GM19023 (cell line): ENCODE data around the gene VGLL3.

Source experiments
- ATAC-seq: cut with Tn5 transposase; IDR thresholded peaks from one replicate; pipeline ENCODE4 v1.9.1; 2021; ENCODE audit warnings: mild to moderate bottlenecking, moderate library complexity; ENCODE audit not compliant: unreplicated experiment

The VGLL3 gene

DNA sequence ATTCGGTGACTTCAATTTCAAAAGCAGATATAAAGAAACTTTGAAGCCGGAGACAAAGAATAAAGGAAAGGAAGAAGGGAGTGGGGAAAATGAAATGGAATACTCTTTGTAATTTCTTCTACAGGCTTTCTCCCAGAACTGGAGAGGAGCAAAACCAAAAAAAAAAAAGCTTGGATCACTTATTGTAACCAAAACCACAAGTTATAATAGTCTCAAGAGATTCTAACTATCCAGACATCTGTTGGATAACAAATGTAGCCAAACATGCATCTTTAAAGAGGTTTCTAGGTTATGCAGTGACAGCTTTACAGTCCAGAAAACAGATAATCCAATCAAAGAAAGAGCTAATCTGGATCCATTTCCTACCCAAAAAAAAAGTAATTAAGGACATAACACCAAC lies 36.2 kb downstream of the VGLL3 start:
- no peak for ATAC-seq

DNA sequence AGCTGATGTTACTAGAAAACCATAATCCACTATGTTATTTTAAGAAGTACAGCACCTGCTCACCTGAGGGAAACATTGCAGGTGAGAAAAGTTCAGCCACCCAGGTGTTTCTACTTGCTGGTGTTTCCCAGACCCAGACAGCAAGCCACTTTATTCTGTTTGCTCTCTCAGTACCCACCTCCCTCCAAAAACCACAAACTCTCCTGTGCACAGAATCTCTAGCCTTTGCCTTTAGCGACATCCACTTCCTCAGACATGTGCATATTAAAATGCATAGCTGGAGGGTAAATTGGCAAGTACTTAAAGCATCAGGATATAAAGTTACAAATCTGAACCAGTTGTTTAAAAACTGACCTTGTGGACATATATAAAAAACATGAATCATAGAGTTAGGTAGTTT lies 36.7 kb downstream of the VGLL3 start:
- no peak for ATAC-seq

DNA sequence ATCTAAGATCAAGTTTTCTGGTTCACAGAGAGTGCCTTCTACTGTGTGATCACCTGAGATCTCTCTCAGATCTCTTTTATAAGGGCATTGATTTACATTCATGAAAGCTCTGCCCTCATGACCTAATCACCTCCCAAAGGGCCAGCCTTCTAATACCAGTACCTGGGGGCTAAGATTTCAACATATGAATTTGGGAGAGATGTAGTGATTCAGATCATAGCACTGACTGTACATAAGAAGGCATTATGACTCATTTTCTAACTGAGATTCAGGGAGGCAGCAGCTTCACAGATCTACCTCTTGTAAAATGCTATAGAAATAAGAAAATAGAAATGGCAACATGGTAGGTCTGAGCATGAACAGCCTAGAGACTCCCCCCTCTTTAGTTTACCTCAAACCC lies 39.6 kb downstream of the VGLL3 start:
- ATAC-seq, result no peak

DNA sequence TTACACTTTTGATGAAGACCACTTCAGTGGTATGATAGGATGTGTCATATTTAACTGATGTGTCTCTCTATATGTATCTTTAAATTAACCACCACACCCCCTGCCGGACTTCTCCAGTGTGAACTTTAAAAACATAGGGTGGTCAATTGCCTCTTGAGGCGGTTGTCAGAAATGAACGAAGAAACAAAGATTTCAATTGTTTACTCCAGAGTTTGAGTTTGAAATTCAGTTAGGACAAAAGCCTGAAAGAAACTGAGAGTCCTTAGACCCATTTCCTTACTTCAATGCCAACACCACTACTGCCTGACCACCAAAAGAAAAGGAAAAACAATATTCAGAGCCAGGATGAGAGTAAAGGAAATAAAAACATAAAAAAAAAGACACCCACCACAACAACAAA lies 40.2 kb downstream of the VGLL3 start:
- no peak for ATAC-seq

GRCh38 chr3:86949850-86950249 lies 41.1 kb downstream of the VGLL3 start:
- ATAC-seq, result no peak

DNA sequence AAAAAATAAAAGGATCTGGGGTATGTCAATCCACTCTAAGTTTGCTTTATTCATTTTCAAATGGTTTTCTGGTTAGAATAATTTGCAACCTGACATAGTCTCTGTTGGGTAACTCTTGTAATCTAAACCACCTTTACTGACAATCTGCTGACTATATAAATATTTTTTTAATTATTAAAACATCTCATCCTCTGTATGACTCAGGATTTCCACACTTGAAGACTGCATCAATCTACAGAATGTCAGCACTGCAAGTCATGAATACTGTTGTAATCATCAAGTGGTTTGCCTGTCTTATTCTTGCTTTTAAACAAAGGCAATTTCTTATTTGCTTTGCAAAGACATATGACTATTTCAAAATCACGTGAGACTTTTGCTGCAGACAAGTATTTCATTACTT lies 42.1 kb downstream of the VGLL3 start:
- no peak for ATAC-seq

DNA sequence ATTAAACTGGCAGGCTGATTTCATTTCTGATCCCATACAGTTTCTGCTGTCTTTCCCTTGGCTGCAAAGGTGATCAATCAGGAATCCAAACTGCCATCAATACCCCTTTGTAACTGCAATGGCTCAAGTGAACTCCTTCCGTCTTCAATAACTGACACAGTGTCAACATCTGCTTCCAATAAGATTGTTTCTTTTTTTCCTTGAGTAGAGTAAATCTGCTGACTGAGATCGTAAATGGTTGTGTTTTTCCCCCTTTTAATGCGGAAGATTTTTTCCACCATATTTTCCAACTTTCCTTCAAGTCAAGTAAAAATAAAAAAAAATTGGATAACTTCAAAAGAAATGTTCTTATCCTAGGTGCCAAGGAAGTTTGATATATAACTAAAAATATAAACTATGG lies 48.7 kb downstream of the VGLL3 start:
- no peak for ATAC-seq

GRCh38 chr3:86938416-86939105 lies 52.4 kb downstream of the VGLL3 start:
- ATAC-seq, result no peak

DNA sequence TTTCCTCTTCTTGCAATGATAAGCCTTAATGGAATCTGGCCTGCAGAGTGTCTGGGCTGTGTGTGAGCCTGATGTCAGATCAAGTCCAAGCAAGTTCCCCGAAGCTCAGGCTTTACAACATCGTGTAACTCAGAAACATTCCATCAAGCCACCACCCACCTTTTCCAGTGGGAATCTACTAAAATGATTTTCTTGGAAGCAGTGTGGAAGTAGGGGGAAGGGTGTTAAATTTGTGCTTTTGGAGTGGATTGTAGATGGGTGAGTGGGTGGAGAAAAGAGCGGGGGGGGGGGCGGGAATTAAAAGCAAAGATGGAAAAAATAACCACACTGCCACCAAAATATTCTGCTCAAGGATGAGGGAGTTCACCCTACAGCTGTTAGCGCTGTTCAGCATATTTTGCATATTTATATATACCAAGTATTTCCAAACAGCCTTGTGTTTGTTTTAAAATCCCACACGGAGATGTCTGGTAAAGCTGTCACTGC lies 53.6 kb downstream of the VGLL3 start:
- no peak for ATAC-seq

DNA sequence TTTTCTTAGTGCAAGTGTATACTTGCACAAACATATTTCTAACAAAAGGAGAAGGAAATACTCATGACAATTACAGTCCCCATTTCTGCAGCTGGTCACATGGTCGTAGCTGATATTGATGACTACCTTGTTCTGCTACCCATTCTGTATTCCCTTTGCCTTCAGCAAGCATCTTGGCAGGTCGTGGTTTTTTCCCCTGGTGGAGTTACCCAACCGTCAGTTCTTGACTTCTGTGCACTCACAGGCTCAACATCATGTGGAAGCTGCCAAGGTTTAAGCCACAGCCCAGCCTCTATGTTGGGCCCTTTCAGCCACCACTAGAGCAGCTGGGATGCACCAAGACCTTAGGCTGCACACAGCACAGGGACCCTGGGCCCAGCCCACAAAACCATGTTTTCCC lies 56.1 kb downstream of the VGLL3 start:
- ATAC-seq, result no peak

- no peak for ATAC-seq
Observed at GRCh38 chr3:86930831-86931230, 60.1 kb downstream of the VGLL3 start.

GRCh38 chr3:86930181-86930580 lies 60.8 kb downstream of the VGLL3 start:
- ATAC-seq, result no peak

DNA sequence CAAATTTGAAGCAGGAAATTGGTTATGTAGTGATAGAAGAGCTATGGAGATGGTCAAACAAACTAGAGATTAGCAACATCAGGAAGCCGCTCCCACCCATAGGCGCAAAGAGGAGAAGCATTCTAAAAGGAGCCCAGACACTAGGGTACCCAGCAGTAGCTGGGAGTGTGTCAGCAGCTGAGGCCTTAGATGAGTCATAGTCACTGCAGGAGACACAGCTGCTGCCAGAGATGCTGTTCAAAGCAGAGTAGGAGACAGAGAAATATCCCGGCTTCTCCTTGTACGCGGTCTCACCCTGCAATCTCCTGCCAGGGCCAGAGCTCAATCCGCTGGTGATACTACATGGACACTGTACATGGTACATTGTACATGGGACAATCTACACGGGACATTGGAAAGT lies 61.9 kb downstream of the VGLL3 start:
- no peak for ATAC-seq

DNA sequence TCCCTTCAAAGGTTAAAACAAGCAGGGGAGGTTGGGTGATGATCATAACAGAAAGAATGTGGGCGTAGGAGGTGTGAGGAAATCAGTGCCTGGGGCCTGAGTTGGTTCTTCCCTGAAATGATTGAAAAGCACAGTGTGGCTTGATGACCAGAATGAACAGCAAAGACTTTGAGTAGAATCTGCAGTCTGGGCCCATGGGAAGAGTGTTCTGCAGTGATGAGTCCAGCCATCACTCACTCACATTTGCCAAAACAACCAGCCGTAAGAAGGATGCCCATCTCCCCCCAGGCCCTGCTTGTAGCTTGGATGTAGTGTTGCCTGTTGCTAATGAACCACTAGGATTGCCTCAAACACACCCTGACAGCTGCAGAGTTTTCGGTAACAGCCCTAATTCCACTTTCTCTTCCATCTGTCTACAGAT lies 67.9 kb downstream of the VGLL3 start:
- no peak for ATAC-seq

- no peak for ATAC-seq
Observed at GRCh38 chr3:86921971-86922680, 68.8 kb downstream of the VGLL3 start.

- no peak for ATAC-seq
Observed at GRCh38 chr3:86914670-86915069, 76.3 kb downstream of the VGLL3 start.

- ATAC-seq, result no peak
Observed at GRCh38 chr3:86913160-86913559, 77.8 kb downstream of the VGLL3 start.

GRCh38 chr3:86895202-86895601 lies 95.7 kb downstream of the VGLL3 start:
- no peak for ATAC-seq

GRCh38 chr3:86890741-86891396 lies 100.1 kb downstream of the VGLL3 start:
- ATAC-seq, result no peak
